WTC11 (cell line): ENCODE results near the gene GPC5. TPM values are rescaled to one million over a fixed set of nuclear protein-coding genes. Genes with fewer than 3 reads are reported as not detected.
"Not testable (repeated sequence)": the region's sequence is repeated elsewhere in the genome, so short reads cannot be mapped to it uniquely, and the experiment has no call there.

Experiments
- ATAC-seq: fragments of 200-7000 bp; cut with Tn5 transposase; 2 replicates; pipeline ENCODE4 v1.10.0; 2021; ENCODE audit warnings: mild to moderate bottlenecking, moderate library complexity
- CTCF ChIA-PET: fragments of 300-600 bp; sonication (Branson Sonifier 250); formaldehyde crosslinking; loops from one replicate; lab custom pipeline; 2021; ENCODE audit warnings: antibody characterized with exemption; lab: Charles Lee
- POLR2A ChIA-PET: fragments of 350-600 bp; sonication (Branson Sonifier 250); formaldehyde crosslinking; loops from one replicate; lab custom pipeline; 2021; ENCODE audit warnings: antibody characterized with exemption; lab: Charles Lee
- DNase-seq: peaks from one replicate; pipeline ENCODE4 v3.0.0; 2021; ENCODE audit warnings: low spot score
- H3K27ac Mint-ChIP-seq: 2 replicates; pipeline ENCODE4 v1.8.0; 2021; ENCODE audit warnings: mixed read lengths
- H3K27me3 Mint-ChIP-seq: 2 replicates; pipeline ENCODE4 v1.8.0; 2021; ENCODE audit warnings: low read depth, mild to moderate bottlenecking, moderate library complexity, mixed read lengths
- H3K36me3 Mint-ChIP-seq: 2 replicates; pipeline ENCODE4 v1.8.0; 2021; ENCODE audit warnings: mixed read lengths
- H3K4me1 Mint-ChIP-seq: 2 replicates; pipeline ENCODE4 v1.8.0; 2022; ENCODE audit warnings: mixed read lengths
- H3K4me3 Mint-ChIP-seq: 2 replicates; pipeline ENCODE4 v1.8.0; 2021; ENCODE audit warnings: mild to moderate bottlenecking, moderate library complexity, mixed read lengths
- H3K9me3 Mint-ChIP-seq: 2 replicates; pipeline ENCODE4 v1.8.0; 2021; ENCODE audit warnings: mixed read lengths
- ATF1 ChIP-seq: sonication (generic); formaldehyde crosslinking; IDR thresholded peaks from 2 replicates; pipeline ENCODE4 v1.8.1; 2023; ENCODE audit warnings: mild to moderate bottlenecking, moderate library complexity, missing genetic modification reagents
- GABPB1 ChIP-seq: sonication (generic); formaldehyde crosslinking; IDR thresholded peaks from 2 replicates; pipeline ENCODE4 v1.8.1; 2023; ENCODE audit warnings: mild to moderate bottlenecking, missing genetic modification reagents
- KAT7 ChIP-seq: sonication (generic); formaldehyde crosslinking; IDR thresholded peaks from 2 replicates; pipeline ENCODE4 v1.8.1; 2023; ENCODE audit warnings: missing genetic modification reagents, mild to moderate bottlenecking, borderline replicate concordance
- MXD4 ChIP-seq: fragments of 250-450 bp; sonication (Bioruptor Pico); IDR thresholded peaks from 2 replicates; pipeline ENCODE4 v1.8.0; 2021; ENCODE audit warnings: mild to moderate bottlenecking, moderate library complexity, borderline replicate concordance
- NR1H2 ChIP-seq: sonication (generic); formaldehyde crosslinking; IDR thresholded peaks from 2 replicates; pipeline ENCODE4 v1.9.0; 2021; ENCODE audit warnings: mild to moderate bottlenecking, moderate library complexity, missing genetic modification reagents
- ZNF219 ChIP-seq: sonication (generic); formaldehyde crosslinking; IDR thresholded peaks from 2 replicates; pipeline ENCODE4 v1.8.0; 2023; ENCODE audit warnings: missing genetic modification reagents, mild to moderate bottlenecking, borderline replicate concordance
- ZNF232 ChIP-seq: sonication (generic); formaldehyde crosslinking; IDR thresholded peaks from 2 replicates; pipeline ENCODE4 v1.8.0; 2022; ENCODE audit warnings: mild to moderate bottlenecking, missing genetic modification reagents
- ZNF423 ChIP-seq: fragments of 250-450 bp; sonication (Bioruptor Pico); IDR thresholded peaks from 2 replicates; pipeline ENCODE4 v2.1.2; 2022; ENCODE audit warnings: mild to moderate bottlenecking, moderate library complexity
- total RNA-seq: library from RNA; stranded (reverse); gene quantifications from 3 replicates; pipeline ENCODE4 v1.2.3, GENCODE V29; 2021
- TF ChIP-seq, protein P1 (sequence below): sonication (generic); formaldehyde crosslinking; IDR thresholded peaks from 2 replicates; pipeline ENCODE4 v1.8.0; 2022; ENCODE audit warnings: missing genetic modification reagents
- TF ChIP-seq, protein P2 (sequence below): sonication (generic); formaldehyde crosslinking; IDR thresholded peaks from 2 replicates; pipeline ENCODE4 v1.8.0; 2023; ENCODE audit warnings: missing genetic modification reagents
- TF ChIP-seq, protein P3 (sequence below): fragments of 250-450 bp; sonication (Bioruptor Pico); conservative IDR thresholded peaks from 2 replicates; pipeline ENCODE4 v1.9.0; 2021; ENCODE audit warnings: mild to moderate bottlenecking
- TF ChIP-seq, protein P4 (sequence below): fragments of 250-450 bp; sonication (Bioruptor Pico); IDR thresholded peaks from 2 replicates; pipeline ENCODE4 v1.8.0; 2021; ENCODE audit warnings: mild to moderate bottlenecking
- TF ChIP-seq, protein P5 (sequence below): sonication (generic); formaldehyde crosslinking; IDR thresholded peaks from 2 replicates; pipeline ENCODE4 v1.8.1; 2023; ENCODE audit warnings: mild to moderate bottlenecking, missing genetic modification reagents, moderate library complexity

The GPC5 gene
- total RNA-seq, 1 experiment from 2014 or later, result 0.46 TPM

DNA sequence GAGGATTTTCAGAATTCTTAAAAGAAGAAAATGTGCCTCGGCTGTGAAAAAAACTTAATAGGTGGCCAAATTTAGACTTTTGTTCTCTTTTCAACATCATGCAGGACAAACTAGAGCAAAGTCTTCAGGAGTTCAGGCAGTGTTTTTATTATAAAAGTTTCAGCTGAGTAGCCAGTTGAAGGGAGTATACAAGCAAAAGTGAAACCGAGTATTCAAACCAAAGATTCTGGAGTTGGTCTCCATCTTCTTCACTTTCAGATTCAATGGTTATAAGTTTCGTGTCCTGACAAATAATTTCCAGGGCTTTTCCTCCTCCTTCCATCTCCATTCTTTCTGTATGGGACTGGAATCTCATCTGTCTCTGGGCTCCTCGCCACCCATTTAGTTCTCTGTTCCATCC is 379.7 kb downstream of the GPC5 start:
- H3K27ac Mint-ChIP-seq, result no peak overlapping the region
- H3K27me3 Mint-ChIP-seq, result no peaks in the 10 kb centered on the region
- TF ChIP-seq MXD4, result no peak
- TF ChIP-seq, protein P1, sequence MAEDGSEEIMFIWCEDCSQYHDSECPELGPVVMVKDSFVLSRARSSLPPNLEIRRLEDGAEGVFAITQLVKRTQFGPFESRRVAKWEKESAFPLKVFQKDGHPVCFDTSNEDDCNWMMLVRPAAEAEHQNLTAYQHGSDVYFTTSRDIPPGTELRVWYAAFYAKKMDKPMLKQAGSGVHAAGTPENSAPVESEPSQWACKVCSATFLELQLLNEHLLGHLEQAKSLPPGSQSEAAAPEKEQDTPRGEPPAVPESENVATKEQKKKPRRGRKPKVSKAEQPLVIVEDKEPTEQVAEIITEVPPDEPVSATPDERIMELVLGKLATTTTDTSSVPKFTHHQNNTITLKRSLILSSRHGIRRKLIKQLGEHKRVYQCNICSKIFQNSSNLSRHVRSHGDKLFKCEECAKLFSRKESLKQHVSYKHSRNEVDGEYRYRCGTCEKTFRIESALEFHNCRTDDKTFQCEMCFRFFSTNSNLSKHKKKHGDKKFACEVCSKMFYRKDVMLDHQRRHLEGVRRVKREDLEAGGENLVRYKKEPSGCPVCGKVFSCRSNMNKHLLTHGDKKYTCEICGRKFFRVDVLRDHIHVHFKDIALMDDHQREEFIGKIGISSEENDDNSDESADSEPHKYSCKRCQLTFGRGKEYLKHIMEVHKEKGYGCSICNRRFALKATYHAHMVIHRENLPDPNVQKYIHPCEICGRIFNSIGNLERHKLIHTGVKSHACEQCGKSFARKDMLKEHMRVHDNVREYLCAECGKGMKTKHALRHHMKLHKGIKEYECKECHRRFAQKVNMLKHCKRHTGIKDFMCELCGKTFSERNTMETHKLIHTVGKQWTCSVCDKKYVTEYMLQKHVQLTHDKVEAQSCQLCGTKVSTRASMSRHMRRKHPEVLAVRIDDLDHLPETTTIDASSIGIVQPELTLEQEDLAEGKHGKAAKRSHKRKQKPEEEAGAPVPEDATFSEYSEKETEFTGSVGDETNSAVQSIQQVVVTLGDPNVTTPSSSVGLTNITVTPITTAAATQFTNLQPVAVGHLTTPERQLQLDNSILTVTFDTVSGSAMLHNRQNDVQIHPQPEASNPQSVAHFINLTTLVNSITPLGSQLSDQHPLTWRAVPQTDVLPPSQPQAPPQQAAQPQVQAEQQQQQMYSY (CRISPR knock-in tag), result no peak
- no peak for TF ChIP-seq GABPB1 (CRISPR knock-in tag)
- TF ChIP-seq, protein P2, sequence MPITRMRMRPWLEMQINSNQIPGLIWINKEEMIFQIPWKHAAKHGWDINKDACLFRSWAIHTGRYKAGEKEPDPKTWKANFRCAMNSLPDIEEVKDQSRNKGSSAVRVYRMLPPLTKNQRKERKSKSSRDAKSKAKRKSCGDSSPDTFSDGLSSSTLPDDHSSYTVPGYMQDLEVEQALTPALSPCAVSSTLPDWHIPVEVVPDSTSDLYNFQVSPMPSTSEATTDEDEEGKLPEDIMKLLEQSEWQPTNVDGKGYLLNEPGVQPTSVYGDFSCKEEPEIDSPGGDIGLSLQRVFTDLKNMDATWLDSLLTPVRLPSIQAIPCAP, result no peak
- TF ChIP-seq KAT7, result no peak
- TF ChIP-seq, protein P3, sequence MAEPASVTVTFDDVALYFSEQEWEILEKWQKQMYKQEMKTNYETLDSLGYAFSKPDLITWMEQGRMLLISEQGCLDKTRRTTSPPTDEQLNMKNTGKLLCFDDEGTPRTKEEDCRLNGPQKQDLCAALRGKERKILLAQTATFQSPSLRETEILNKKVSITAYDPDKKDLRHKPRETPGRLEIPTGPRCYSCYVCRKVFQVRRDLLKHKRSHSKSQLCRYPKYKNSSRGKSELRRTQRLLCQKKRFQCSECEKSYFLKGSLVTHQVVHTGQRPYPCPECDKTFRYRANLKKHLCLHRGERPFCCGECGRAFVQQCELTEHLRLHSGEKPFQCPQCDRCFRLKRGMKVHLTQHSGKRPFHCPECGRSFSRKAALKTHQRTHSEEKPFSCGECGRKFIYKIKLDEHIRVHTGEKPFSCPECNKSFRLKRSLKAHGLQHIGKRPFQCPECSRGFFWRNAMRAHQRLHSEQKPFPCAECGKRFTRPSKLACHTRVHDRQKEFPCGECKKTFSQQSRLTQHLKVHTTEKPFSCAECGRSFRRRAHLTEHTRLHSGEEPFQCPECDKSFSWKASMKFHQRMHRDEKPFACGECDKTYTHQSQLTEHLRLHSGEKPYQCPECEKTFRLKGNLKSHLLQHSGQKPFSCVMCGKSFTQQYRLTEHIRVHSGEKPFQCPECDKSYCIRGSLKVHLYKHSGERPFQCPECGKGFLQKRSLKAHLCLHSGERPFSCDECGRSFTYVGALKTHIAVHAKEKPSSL, result no peak
- TF ChIP-seq ATF1 (CRISPR knock-in tag), result no peak
- TF ChIP-seq, protein P4, sequence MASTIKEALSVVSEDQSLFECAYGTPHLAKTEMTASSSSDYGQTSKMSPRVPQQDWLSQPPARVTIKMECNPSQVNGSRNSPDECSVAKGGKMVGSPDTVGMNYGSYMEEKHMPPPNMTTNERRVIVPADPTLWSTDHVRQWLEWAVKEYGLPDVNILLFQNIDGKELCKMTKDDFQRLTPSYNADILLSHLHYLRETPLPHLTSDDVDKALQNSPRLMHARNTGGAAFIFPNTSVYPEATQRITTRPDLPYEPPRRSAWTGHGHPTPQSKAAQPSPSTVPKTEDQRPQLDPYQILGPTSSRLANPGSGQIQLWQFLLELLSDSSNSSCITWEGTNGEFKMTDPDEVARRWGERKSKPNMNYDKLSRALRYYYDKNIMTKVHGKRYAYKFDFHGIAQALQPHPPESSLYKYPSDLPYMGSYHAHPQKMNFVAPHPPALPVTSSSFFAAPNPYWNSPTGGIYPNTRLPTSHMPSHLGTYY (CRISPR knock-in tag), result no peak
- TF ChIP-seq ZNF219, result no peak
- TF ChIP-seq, protein P5, sequence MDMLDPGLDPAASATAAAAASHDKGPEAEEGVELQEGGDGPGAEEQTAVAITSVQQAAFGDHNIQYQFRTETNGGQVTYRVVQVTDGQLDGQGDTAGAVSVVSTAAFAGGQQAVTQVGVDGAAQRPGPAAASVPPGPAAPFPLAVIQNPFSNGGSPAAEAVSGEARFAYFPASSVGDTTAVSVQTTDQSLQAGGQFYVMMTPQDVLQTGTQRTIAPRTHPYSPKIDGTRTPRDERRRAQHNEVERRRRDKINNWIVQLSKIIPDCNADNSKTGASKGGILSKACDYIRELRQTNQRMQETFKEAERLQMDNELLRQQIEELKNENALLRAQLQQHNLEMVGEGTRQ (CRISPR knock-in tag), result no peak
- TF ChIP-seq ZNF423, result no peak
- TF ChIP-seq NR1H2, result no peak
- no peak for TF ChIP-seq ZNF232 (CRISPR knock-in tag)
- ChIA-PET CTCF (no interaction called here), POLR2A (no interaction called here)
- no peaks in the 10 kb centered on the region for H3K9me3 Mint-ChIP-seq
- peaks cover 41% of the 10 kb centered on the region for H3K4me1 Mint-ChIP-seq
- no peaks in the 10 kb centered on the region for H3K36me3 Mint-ChIP-seq
- H3K4me3 Mint-ChIP-seq, result no peak overlapping the region
- ATAC-seq (no peak), DNase-seq (no peak)

DNA sequence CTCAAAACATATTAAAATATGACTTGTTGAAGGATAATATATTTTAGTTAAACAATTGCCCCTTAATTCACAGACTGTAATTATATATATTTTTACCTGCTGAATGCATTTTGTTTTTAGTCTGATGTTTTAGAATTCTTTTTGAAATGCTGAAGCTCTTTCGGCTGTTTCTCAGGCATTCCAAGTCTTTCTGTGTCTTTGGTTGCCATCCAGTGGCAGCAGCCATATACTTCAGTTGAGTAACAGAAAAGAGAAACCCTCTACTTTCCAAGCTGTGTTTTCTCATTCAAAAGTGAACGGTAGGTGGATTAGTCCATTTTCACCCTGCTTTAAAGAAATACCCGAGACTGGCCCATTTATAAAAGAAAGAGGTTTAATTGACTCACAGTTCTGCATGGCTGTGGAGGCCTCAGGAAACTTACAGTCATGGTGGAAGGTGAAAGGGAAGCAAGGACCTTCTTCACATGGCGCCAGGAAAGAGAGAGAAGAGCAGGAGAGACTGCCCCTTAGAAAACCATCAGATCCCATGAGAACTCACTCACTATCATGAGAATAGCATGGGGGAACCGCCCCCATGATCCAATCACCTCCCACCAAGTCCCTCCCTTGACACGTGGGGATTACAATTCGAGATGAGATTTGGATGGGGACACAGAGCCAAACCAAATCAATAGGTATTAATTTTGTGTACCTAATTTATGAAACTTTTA is 383.7 kb downstream of the GPC5 start:
- H3K9me3 Mint-ChIP-seq, H3K4me3 Mint-ChIP-seq, POLR2A ChIA-PET, H3K27me3 Mint-ChIP-seq, H3K36me3 Mint-ChIP-seq: not testable (repeated sequence)
- peak; percentile 18 for DNase-seq
- peaks cover 15% of the 10 kb centered on the region for H3K4me1 Mint-ChIP-seq
- peak overlapping the region; percentile 54; the same call in 1 of the 2 replicates for H3K27ac Mint-ChIP-seq
- peak; percentile 94 for ATAC-seq
- CTCF ChIA-PET, result interaction anchor here (0.6 to 1.4 kb wide), 21 partner anchors 8 to 435 kb away, joined by 3 to 10 read pairs (median 4); partner anchors contain the start of gene GPC5
